Psoas muscle (tissue), 8 donors: ENCODE data around the gene POLE4. TPM values are rescaled to one million over a fixed set of nuclear protein-coding genes. Genes with fewer than 3 reads are reported as not detected.
A peak's percentile ranks its signal among the peaks of the same experiment; 100 is the strongest.

Experiments used
- ATAC-seq, 4 donors: fragments of 200-7000 bp; cut with Tn5 transposase; one replicate each; pipeline ENCODE4 v1.9.1; 2020; ENCODE audit warnings: moderate library complexity in 3 of 4, mild to moderate bottlenecking in 2 of 4
- DNase-seq, 2 donors: peaks; one replicate each; pipeline ENCODE4 v3.0.0-alpha.2; 2020
- H3K27ac ChIP-seq: fragments of 200-600 bp; one replicate; pipeline ENCODE4 v1.8.0; 2022
- H3K27me3 ChIP-seq, 3 donors: fragments of 200-600 bp in 1 of 3; one replicate each; pipeline versions ENCODE4 v1.6.1 to v1.8.0; 2013 to 2022; ENCODE audit warnings: low read length in 2 of 3, mild to moderate bottlenecking in 2 of 3, moderate library complexity in 1 of 3; ENCODE audit not compliant: insufficient read depth in 3 of 3
- H3K36me3 ChIP-seq, 2 donors: fragments of 200-600 bp in 1 of 2; one replicate each; pipeline versions ENCODE4 v1.6.1 to v1.8.0; 2013 to 2022; ENCODE audit warnings: low read depth in 1 of 2, mild to moderate bottlenecking in 1 of 2, moderate library complexity in 1 of 2; ENCODE audit not compliant: insufficient read depth in 1 of 2
- H3K4me1 ChIP-seq: fragments of 200-600 bp; one replicate; pipeline ENCODE4 v1.8.0; 2022
- H3K4me3 ChIP-seq: fragments of 200-600 bp; one replicate; pipeline ENCODE4 v1.8.0; 2022; ENCODE audit warnings: mild to moderate bottlenecking
- H3K9me3 ChIP-seq: fragments of 200-600 bp; one replicate; pipeline ENCODE4 v1.8.0; 2022
- WGBS, 3 donors: extraction: QIAGEN DNeasy Blood & Tissue Kit; methylation state at CpG; one replicate each; pipeline versions ENCODE4 v1.1.6 to v1.1.7; 2013; 5-methylcytosine and 5-hydroxymethylcytosine counted together
- intact Hi-C, 2 donors: fragments of 100-400 bp; cut with DNase I; formaldehyde crosslinking; loops; one replicate each; pipeline versions ENCODE4 v1.11.0 to v1.14.2; 2022
- polyA plus RNA-seq, 3 donors: library from polyadenylated mRNA; stranded (reverse); fragments of 200-250 nt; gene quantifications; one replicate each; pipeline ENCODE4 v1.2.3, GENCODE V29; 2013
- total RNA-seq, 4 donors: library from RNA; stranded (reverse); fragmentation: NEBNext Ultra II Directional in 2 of 4; extraction: Animal tissue kit (Norgen Biotek cat#: 25700) in 2 of 4; gene quantifications; one replicate each; pipeline versions ENCODE4 v1.2.1 to v1.2.4, GENCODE V29; 2021 to 2023
- TF ChIP-seq, protein P1 (sequence below): fragments of 200-600 bp; IDR thresholded peaks from one replicate; pipeline ENCODE4 v1.8.0; 2022; ENCODE audit warnings: antibody characterized with exemption
- donor health status: healthy with polysubstance abuse.
- donor health status: DM: no; HTN: no; CAD: no; lungs with moderate emphysema.
- donor health status: Bipolar disorder and iron deficiency.
- donor health status: healthy.
- donor health status: DM: yes; HTN: yes; CAD: no.
- donor health status: DM: no; HTN: no; CAD: no.
- donor health status: DM: no; HTN: no; CAD: no.
- donor health status: DM: yes; HTN: yes; CAD: no.

The POLE4 gene
- total and polyA plus RNA-seq, 7 donors: 53.4 to 106 (median 77.7) TPM

DNA sequence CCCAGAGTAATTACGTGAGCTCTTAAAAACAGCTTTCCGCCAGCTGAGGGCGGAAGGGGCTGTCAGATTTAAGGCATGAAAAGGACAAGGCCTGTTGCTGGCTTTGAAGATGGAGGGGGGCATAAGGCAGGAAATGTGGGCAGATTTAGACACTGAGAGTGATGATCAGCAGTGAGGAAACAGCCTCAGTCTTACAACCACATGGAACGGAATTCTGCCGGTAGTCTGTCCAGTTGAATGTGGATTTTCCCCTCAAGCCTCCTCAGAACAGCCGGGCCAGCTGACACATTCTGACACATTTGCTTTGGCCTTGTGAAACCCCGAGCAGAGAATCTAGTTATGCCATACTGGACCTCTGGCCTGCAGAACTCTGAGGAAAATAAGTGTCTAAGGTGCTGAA lies 16.6 kb downstream of the POLE4 start:
- H3K27ac ChIP-seq: no peak overlapping the region
- intact Hi-C loops: no loop called here
- no peak overlapping the region for H3K4me3 ChIP-seq
- H3K9me3 ChIP-seq: no peaks in the 10 kb centered on the region
- WGBS, 3 donors: 80 to 86% (median 84%) methylated on average over 7 of the region's 7 CpGs
- peaks cover 0 to 3% of the 10 kb centered on the region in 2 donors for H3K36me3 ChIP-seq
- H3K4me1 ChIP-seq: no peaks in the 10 kb centered on the region
- DNase-seq (no peak), ATAC-seq (no peak)
- no peaks in the 10 kb centered on the region for H3K27me3 ChIP-seq
- TF ChIP-seq, protein P1, sequence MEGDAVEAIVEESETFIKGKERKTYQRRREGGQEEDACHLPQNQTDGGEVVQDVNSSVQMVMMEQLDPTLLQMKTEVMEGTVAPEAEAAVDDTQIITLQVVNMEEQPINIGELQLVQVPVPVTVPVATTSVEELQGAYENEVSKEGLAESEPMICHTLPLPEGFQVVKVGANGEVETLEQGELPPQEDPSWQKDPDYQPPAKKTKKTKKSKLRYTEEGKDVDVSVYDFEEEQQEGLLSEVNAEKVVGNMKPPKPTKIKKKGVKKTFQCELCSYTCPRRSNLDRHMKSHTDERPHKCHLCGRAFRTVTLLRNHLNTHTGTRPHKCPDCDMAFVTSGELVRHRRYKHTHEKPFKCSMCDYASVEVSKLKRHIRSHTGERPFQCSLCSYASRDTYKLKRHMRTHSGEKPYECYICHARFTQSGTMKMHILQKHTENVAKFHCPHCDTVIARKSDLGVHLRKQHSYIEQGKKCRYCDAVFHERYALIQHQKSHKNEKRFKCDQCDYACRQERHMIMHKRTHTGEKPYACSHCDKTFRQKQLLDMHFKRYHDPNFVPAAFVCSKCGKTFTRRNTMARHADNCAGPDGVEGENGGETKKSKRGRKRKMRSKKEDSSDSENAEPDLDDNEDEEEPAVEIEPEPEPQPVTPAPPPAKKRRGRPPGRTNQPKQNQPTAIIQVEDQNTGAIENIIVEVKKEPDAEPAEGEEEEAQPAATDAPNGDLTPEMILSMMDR: no peak

DNA sequence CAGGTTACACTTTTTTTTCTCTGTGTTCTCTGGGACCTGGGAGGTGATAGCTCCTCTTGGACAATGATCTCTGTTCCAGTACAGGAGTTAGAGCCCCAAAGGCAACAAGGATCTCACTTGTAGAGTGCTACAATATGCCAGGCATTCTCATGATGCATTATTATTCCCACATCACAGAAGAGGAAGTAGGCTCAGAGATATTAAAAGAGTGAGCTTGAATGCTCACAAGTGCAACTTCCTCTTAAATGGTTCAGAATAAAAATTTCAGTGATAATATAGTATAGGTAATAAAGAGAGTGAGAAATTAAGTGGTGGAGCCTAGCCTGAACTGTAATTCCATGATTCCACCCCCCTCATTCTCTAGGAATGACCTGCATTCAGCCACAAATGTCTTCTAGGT lies 21.4 kb downstream of the POLE4 start:
- no peaks in the 10 kb centered on the region for H3K27me3 ChIP-seq
- H3K9me3 ChIP-seq: no peaks in the 10 kb centered on the region
- no peaks in the 10 kb centered on the region for H3K4me1 ChIP-seq
- DNase-seq (no peak), ATAC-seq (no peak)
- peaks cover 0 to 2% of the 10 kb centered on the region in 2 donors for H3K36me3 ChIP-seq
- no peak overlapping the region for H3K27ac ChIP-seq
- no peak overlapping the region for H3K4me3 ChIP-seq
- TF ChIP-seq, protein P1: no peak
- intact Hi-C loops: no loop called here

DNA sequence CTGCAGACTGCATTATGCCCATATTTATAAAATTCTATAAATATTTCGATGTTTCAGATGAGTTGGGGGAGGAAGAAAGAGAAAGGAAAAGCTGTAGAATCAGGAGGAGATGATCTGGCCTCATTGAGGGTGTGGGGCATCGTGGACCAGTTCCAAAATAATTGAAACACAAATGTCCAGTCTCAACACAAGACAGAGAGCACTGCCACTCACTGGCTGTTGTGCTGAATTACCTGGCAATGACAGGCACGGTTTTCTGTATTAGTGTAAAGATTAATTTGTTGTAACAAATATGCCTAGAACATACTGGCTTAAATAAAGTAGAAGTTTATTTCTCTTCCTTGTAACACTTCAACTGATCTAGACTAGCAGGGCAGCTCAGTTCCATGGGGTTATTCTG lies 24.1 kb downstream of the POLE4 start:
- H3K4me3 ChIP-seq: no peak overlapping the region
- intact Hi-C loops: no loop called here
- TF ChIP-seq, protein P1: peak; percentile 6
- no peak overlapping the region for H3K27ac ChIP-seq
- no peaks in the 10 kb centered on the region for H3K9me3 ChIP-seq
- DNase-seq (no peak), ATAC-seq (no peak)
- H3K36me3 ChIP-seq: no peaks in the 10 kb centered on the region
- no peaks in the 10 kb centered on the region for H3K4me1 ChIP-seq
- 63 to 72% (median 69%) methylated on average over 3 of the region's 3 CpGs for WGBS, 3 donors
- no peaks in the 10 kb centered on the region for H3K27me3 ChIP-seq

DNA sequence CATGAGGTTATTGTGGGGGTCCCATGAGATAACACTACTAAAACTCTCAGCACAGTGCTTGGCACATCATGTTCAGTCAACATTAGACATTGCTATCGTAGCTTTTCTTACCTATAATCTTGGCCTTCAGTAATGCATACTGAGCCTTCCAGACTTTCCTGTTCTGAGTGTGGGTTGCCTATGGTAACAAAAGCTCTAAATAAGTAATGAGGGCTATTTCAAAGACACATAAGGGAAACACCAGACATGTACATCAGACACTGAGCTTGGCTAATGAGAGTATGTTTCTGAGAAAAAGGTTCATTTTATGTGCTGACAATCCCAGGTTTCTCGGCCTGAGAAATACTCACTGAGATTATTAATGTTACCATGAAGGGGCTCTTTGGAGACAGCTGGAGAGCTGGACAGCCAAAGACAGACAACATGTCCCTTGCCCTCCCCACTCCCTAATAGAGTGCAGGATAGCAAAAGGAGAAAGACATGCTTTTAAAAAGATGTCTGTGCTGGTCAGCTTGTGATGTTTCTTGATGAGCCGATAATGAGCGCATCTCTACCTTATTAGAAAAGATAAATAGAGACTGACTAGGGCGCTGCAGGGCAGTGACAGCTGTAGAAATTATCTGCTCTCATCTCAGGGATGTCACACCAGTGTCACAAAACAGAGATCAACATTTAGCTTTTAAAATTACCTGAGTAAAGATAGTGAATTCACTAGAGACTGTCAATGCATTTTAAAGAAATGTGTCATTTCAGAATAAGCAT lies 25.4 kb downstream of the POLE4 start:
- DNase-seq (no peak), ATAC-seq (no peak)
- Histone ChIP-seq H3K36me3 (no peaks in the 10 kb centered on the region), H3K9me3 (no peaks in the 10 kb centered on the region), H3K4me3 (no peak overlapping the region), H3K27me3 (no peaks in the 10 kb centered on the region), H3K4me1 (no peaks in the 10 kb centered on the region), H3K27ac (no peak overlapping the region)
- intact Hi-C loops: no loop called here
- TF ChIP-seq, protein P1: no peak
- WGBS, 3 donors: 76 to 94% (median 81%) methylated on average over 5 of the region's 5 CpGs
